PC-9 (cell line): ENCODE data around the gene GFRA1.

ENCODE experiments used
- EZH2 ChIP-seq: fragments of 200-600 bp; sonication (generic); IDR thresholded peaks from 2 replicates; pipeline ENCODE4 v1.8.0; 2017; ENCODE audit warnings: antibody characterized with exemption, low read depth
- TF ChIP-seq, protein P1 (sequence below): fragments of 200-600 bp; sonication (generic); conservative IDR thresholded peaks from 2 replicates; pipeline ENCODE4 v1.6.1; 2017; ENCODE audit warnings: mixed run types, antibody characterized with exemption, mild to moderate bottlenecking, moderate library complexity

DNA sequence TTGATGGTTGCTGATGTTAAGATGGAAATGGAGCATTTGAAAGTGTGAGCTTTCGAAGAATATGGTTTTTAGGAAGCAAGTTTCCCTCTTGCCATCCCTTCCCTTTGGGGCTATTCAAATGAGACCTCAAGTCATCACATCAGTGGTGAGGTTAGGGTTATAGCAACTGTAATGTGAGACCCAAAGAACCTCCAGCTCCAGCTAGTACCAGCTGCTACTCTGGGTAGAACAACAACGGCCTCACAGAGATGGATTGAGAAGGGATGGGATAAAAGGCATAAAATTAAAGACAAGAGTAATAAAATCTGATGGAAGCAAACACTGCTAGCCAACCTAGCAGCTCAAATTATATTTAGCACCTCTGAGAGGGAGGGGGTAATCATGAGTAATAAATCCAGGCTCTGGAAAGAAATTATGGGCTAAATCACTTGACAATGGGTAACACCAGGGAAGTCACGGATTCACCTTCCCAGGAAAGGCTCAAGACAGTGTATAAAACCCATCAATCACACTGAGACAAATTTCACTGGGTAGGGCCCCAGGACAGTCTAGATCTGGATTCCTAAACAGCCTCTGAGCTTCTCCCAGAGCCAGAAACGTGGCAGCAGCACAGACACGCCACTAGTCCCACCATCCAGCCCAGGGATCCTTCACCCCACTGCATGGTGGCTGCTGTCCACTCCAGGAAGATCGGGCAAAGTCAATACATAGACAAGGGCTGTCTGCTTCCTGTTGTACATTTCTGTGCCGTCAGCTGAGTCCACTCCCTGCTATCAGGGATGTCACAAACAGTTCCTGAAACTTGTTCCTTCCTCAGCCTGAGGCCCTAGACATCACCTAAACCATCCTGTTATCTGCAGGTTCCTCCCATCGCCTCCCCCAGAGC is 151.1 kb downstream of the GFRA1 start:
- TF ChIP-seq, protein P1, sequence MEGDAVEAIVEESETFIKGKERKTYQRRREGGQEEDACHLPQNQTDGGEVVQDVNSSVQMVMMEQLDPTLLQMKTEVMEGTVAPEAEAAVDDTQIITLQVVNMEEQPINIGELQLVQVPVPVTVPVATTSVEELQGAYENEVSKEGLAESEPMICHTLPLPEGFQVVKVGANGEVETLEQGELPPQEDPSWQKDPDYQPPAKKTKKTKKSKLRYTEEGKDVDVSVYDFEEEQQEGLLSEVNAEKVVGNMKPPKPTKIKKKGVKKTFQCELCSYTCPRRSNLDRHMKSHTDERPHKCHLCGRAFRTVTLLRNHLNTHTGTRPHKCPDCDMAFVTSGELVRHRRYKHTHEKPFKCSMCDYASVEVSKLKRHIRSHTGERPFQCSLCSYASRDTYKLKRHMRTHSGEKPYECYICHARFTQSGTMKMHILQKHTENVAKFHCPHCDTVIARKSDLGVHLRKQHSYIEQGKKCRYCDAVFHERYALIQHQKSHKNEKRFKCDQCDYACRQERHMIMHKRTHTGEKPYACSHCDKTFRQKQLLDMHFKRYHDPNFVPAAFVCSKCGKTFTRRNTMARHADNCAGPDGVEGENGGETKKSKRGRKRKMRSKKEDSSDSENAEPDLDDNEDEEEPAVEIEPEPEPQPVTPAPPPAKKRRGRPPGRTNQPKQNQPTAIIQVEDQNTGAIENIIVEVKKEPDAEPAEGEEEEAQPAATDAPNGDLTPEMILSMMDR: no peak
- no peak for TF ChIP-seq EZH2
